ENCODE data around the gene POMT1. TPM values are rescaled to one million over a fixed set of nuclear protein-coding genes. Genes with fewer than 3 reads are reported as not detected.

The POMT1 gene
- total RNA-seq, 3 donors from 2014 or later (not counting 1 experiment from before 2014, with no cell fraction given): 35.5 to 38.8 (median 36.3) TPM

DNA sequence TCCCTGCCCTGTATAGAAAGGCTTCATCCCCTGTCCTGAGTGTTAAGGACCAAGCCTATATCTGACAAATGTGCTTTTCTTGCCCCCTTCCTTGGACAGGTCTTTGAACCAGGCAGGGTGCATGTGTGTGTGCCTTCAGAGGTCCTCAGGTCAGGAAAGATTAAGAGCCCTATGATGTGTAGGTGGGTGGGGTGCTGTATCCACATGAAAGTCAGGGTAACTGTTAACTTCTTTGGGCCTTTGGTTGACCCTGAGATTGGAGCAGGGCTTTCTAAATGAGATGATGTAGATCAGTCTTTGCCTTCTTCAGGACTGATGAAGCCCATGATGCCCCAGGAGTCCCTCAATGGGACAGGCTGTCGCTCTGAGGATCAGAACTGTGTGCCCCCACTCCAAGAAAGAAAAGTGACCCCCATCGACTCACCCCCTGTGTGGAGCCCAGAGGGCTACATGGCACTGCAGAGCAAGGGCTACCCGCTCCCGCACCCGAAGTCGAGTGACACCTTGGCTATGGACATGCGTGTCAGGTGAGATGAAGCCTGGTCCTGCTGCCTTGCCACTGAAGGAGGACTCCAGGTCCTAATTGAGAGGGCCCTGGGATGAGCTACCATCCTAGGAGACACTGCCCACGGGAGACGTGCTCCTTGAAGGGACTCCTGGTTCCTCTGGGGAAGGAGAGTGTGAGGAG, 29.4 kb upstream of the POMT1 start:
- Histone ChIP-seq H3K27me3 (ENCODE audit: control insufficient read depth, insufficient read depth, low read length) (no peaks in the 10 kb centered on the region), H3K27ac (ENCODE audit: low read length) (no peak overlapping the region), H3K4me3 (ENCODE audit: low read length) (no peak overlapping the region), H3K4me1 (ENCODE audit: control insufficient read depth, insufficient read depth, low read length) (no peaks in the 10 kb centered on the region), H3K36me3 (ENCODE audit: control insufficient read depth, insufficient read depth, low read length) (peaks cover 94% of the 10 kb centered on the region), H3K9me3 (ENCODE audit: control insufficient read depth, insufficient read depth, low read length) (no peaks in the 10 kb centered on the region)
- intact Hi-C loops (cut with micrococcal nuclease): no loop called here
- peak overlapping the region in 1 of 2 donors; percentile 21 for H3K27ac Mint-ChIP-seq
- no peaks in the 10 kb centered on the region for H3K9me3 Mint-ChIP-seq
- WGBS (ENCODE audit: insufficient coverage): 98% methylated on average over 9 of the region's 9 CpGs
- H3K27me3 Mint-ChIP-seq (ENCODE audit: low read depth in 2 of 2): no peaks in the 10 kb centered on the region
- DNase-seq: no peak
- H3K36me3 Mint-ChIP-seq: peaks cover 10% of the 10 kb centered on the region
- TF ChIP-seq, protein P1, sequence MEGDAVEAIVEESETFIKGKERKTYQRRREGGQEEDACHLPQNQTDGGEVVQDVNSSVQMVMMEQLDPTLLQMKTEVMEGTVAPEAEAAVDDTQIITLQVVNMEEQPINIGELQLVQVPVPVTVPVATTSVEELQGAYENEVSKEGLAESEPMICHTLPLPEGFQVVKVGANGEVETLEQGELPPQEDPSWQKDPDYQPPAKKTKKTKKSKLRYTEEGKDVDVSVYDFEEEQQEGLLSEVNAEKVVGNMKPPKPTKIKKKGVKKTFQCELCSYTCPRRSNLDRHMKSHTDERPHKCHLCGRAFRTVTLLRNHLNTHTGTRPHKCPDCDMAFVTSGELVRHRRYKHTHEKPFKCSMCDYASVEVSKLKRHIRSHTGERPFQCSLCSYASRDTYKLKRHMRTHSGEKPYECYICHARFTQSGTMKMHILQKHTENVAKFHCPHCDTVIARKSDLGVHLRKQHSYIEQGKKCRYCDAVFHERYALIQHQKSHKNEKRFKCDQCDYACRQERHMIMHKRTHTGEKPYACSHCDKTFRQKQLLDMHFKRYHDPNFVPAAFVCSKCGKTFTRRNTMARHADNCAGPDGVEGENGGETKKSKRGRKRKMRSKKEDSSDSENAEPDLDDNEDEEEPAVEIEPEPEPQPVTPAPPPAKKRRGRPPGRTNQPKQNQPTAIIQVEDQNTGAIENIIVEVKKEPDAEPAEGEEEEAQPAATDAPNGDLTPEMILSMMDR (IDR thresholded peaks at IDR 0.05): no peak
- ATAC-seq: no peak
- H3K4me1 Mint-ChIP-seq: peaks cover 10 to 19% of the 10 kb centered on the region in 2 donors
- no peak overlapping the region for H3K4me3 Mint-ChIP-seq

DNA sequence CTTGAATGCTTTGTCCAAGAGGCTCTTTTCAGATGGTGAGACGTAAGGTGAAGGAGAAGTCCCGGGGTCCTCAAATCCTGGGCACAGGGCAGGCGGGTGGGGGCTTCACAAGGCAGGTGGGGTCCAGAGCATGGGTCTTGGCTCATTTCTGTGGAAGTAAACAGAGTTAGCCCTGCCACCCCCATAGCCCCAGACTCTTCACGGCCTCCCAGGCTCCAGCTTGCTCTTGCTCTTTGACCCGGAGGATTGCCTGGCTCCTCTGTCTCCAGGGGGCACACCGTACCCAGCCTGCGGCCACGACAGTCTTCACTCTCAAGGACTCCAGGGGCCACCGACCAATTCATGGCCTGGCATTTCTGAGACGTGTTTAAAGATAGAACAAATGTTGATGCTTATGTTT, 28.8 kb upstream of the POMT1 start:
- intact Hi-C loops (cut with micrococcal nuclease): no loop called here
- Mint-ChIP-seq H3K36me3 (peaks cover 11% of the 10 kb centered on the region), H3K27ac (peak overlapping the region in 1 of 2 donors; percentile 73), H3K9me3 (no peaks in the 10 kb centered on the region), H3K27me3 (ENCODE audit: low read depth in 2 of 2) (no peaks in the 10 kb centered on the region), H3K4me1 (peaks cover 10 to 20% of the 10 kb centered on the region in 2 donors), H3K4me3 (no peak overlapping the region)
- TF ChIP-seq, protein P1 (IDR thresholded peaks at IDR 0.05): no peak
- Histone ChIP-seq H3K27ac (ENCODE audit: low read length) (no peak overlapping the region), H3K36me3 (ENCODE audit: control insufficient read depth, insufficient read depth, low read length) (peaks cover 93% of the 10 kb centered on the region), H3K4me3 (ENCODE audit: low read length) (no peak overlapping the region), H3K27me3 (ENCODE audit: control insufficient read depth, insufficient read depth, low read length) (no peaks in the 10 kb centered on the region), H3K9me3 (ENCODE audit: control insufficient read depth, insufficient read depth, low read length) (no peaks in the 10 kb centered on the region), H3K4me1 (ENCODE audit: control insufficient read depth, insufficient read depth, low read length) (no peaks in the 10 kb centered on the region)
- no peak for ATAC-seq
- DNase-seq: no peak
- 95% methylated on average over 10 of the region's 10 CpGs for WGBS (ENCODE audit: insufficient coverage)

DNA sequence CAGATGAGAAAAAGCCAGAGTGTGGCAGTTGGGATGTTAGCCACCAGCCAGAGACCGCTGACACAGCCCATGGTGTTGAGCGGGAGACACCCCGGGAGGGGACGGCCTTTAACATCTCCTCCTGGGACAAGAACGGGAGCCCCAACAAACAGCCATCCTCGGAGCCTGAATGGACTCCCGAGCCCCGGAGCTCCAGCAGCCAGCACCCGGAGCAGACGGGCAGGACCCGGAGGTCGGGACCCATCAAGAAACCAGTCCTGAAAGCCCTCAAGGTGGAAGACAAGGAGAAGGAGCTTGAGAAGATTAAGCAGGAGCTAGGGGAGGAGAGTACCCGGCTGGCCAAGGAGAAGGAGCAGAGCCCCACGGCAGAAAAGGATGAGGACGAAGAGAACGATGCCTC, 28.0 kb upstream of the POMT1 start:
- peaks cover 18% of the 10 kb centered on the region for H3K36me3 Mint-ChIP-seq

More for the DNA sequence above, 28.0 kb upstream of the POMT1 start:
- WGBS (ENCODE audit: insufficient coverage): 96% methylated on average over 13 of the region's 16 CpGs
- Histone ChIP-seq H3K9me3 (ENCODE audit: control insufficient read depth, insufficient read depth, low read length) (no peaks in the 10 kb centered on the region), H3K27ac (ENCODE audit: low read length) (no peak overlapping the region), H3K36me3 (ENCODE audit: control insufficient read depth, insufficient read depth, low read length) (peaks cover 95% of the 10 kb centered on the region), H3K4me1 (ENCODE audit: control insufficient read depth, insufficient read depth, low read length) (no peaks in the 10 kb centered on the region), H3K4me3 (ENCODE audit: low read length) (no peak overlapping the region), H3K27me3 (ENCODE audit: control insufficient read depth, insufficient read depth, low read length) (no peaks in the 10 kb centered on the region)
- H3K9me3 Mint-ChIP-seq: no peaks in the 10 kb centered on the region
- intact Hi-C loops (cut with micrococcal nuclease): no loop called here
- ATAC-seq: no peak
- no peak for DNase-seq
- TF ChIP-seq, protein P1 (IDR thresholded peaks at IDR 0.05): no peak
- peak overlapping the region in 1 of 2 donors; percentile 73 for H3K27ac Mint-ChIP-seq
- H3K4me3 Mint-ChIP-seq: peak overlapping the region; percentile 9
- no peaks in the 10 kb centered on the region for H3K27me3 Mint-ChIP-seq (ENCODE audit: low read depth in 2 of 2)
- H3K4me1 Mint-ChIP-seq: peaks cover 7 to 19% of the 10 kb centered on the region in 2 donors

All from natural killer cell (primary cell).